ENCODE data around the gene SETD5.

- TF ChIP-seq RARB (CRISPR knock-in tag; IDR thresholded peaks at IDR 0.05), result no peak
- no peak for TF ChIP-seq POU6F1 (CRISPR knock-in tag; IDR thresholded peaks at IDR 0.05; ENCODE audit: borderline replicate concordance, low read depth)
- no peak for TF ChIP-seq BACH2 (CRISPR knock-in tag; IDR thresholded peaks at IDR 0.05; ENCODE audit: borderline replicate concordance)
- no peak for TF ChIP-seq ZNF565 (CRISPR knock-in tag; conservative IDR thresholded peaks at IDR 0.05; ENCODE audit: low read depth)
- no peak for TF ChIP-seq CREB5 (CRISPR knock-in tag; IDR thresholded peaks at IDR 0.05; ENCODE audit: low read depth)
- TF ChIP-seq OSR1 (CRISPR knock-in tag; IDR thresholded peaks at IDR 0.05), result no peak
- no peak for TF ChIP-seq PATZ1 (CRISPR knock-in tag; IDR thresholded peaks at IDR 0.05; ENCODE audit: borderline replicate concordance)
- TF ChIP-seq PPARA (CRISPR knock-in tag; IDR thresholded peaks at IDR 0.05; ENCODE audit: borderline replicate concordance), result no peak
- TF ChIP-seq ZFP3 (CRISPR knock-in tag; IDR thresholded peaks at IDR 0.05), result no peak
- no peak for TF ChIP-seq GLIS3 (CRISPR knock-in tag; IDR thresholded peaks at IDR 0.05)
- no peak for TF ChIP-seq ARNTL (CRISPR knock-in tag; IDR thresholded peaks at IDR 0.05; ENCODE audit: borderline replicate concordance, low read depth)
These were observed 58.2 kb downstream of the SETD5 start for GRCh38 chr3:9455596-9456131.
